Measurements from ENCODE around the gene TSBP1. TPM values are rescaled to one million over a fixed set of nuclear protein-coding genes. Genes with fewer than 3 reads are reported as not detected.
A peak's percentile ranks its signal among the peaks of the same experiment; 100 is the strongest.
"Not testable (repeated sequence)": the region's sequence is repeated elsewhere in the genome, so short reads cannot be mapped to it uniquely, and the experiment has no call there.

TSBP1 gene
- total and polyA plus RNA-seq, 11 donors = not detected

DNA sequence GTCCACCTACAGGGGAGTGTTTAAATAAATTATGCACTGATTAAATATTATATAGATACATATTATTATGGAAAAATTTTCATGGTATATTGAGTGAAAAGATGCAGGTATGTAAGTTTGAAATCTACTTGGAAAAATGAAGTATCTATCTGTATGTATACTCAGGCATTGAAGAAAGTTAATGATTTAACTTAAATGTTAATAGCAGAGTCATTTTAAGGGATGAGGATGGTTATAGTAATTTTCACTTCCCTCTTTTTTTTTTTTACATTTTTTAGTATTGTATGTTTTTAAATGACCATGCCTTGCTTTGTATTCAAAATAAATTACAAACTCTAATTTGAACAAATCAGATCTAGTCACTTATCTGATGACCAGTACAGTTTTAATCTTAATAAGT lies 104.7 kb downstream of the TSBP1 start:
- TF ChIP-seq POLR2A (IDR thresholded peaks at IDR 0.05) (no peak), CTCF (IDR thresholded peaks at IDR 0.05) (no peak)
- intact Hi-C loops (cut with DNase I) = no loop called here
- H3K4me3 ChIP-seq = no peak overlapping the region
- no peak overlapping the region for H3K27ac ChIP-seq
- H3K27me3 ChIP-seq = no peaks in the 10 kb centered on the region
- ATAC-seq (no peak), DNase-seq (no peak)
- peaks cover 0 to 9% (median 0%) of the 10 kb centered on the region in 12 donors for H3K9me3 ChIP-seq
- H3K4me1 ChIP-seq = peaks cover 0 to 6% (median 0%) of the 10 kb centered on the region in 12 donors
- peaks cover 0 to 4% (median 0%) of the 10 kb centered on the region in 9 donors for H3K36me3 ChIP-seq

- Histone ChIP-seq H3K9me3 (peaks cover 0 to 17% (median 0%) of the 10 kb centered on the region in 12 donors), H3K4me1 (peaks cover 0 to 17% (median 0%) of the 10 kb centered on the region in 12 donors)
- 75 to 97% (median 96%) methylated on average over 4 of the region's 4 CpGs for WGBS, 4 donors
- not testable (repeated sequence) for ATAC-seq, DNase-seq, H3K36me3 ChIP-seq, H3K27ac ChIP-seq, H3K4me3 ChIP-seq, H3K27me3 ChIP-seq
- intact Hi-C loops (cut with DNase I) = loop anchor here in 2 of 10 donors (5.0 kb wide), 1 partner anchor 135 kb away; no protein-coding TSS in a partner anchor
Observed at GRCh38 chr6:32257262-32257661, 114.4 kb downstream of the TSBP1 start.

DNA sequence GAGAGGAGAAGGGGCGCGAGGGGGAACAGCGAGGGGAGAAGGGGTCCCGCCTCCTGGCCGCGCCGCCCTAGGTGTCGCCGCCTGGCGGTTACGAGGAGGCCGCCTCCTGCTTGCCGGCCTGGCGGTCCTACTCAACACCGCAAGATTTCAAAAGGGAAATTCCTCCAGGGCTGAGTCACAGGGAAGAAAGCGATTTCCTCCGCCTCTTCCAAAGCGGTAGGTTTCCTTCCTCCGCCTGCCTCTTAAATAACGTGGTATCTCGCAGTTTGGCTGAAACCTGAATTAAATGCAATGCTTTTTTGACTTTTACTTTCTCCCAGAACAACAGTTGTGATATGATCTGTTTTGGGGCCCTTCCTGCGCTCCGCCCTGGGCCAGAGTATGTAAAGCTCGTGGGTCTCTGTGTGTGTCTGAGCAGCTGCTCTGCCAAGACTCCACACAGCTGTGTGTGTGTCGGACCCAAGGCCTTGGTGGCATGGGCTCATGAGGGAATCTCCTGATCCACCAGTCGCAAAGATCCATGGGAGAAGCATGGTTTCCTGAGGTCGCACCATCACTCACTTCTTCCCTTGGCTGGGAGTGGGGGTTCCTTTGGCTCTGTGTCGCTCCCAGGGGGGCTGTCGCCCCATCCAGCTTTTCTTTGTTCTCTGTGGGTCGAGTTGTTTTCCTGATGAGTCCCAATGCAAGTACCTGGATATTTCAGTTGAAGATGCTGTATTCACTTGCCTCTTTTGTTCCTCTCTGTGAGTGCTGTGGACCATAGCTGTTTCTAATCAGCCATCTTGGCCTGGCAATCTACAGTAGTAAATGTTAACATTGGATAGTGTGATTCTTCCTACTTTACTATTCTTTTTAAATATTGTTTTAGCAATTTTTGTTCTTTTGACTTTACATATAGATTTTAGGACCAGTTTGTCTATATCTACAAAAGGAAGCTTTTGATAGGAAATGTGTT lies 116.2 kb downstream of the TSBP1 start:
- peak; percentile 56 to 87 (median 70) for TF ChIP-seq CTCF (IDR thresholded peaks at IDR 0.05)
- peak in 1 of 2 donors; percentile 9 for TF ChIP-seq POLR2A (IDR thresholded peaks at IDR 0.05)
- Histone ChIP-seq H3K27ac (peak overlapping the region; percentile 45 to 95 (median 83)), H3K36me3 (no peaks in the 10 kb centered on the region), H3K4me3 (peak overlapping the region in 10 of 12 donors; percentile 15 to 56 (median 44)), H3K9me3 (peaks cover 0 to 14% (median 0%) of the 10 kb centered on the region in 12 donors), H3K27me3 (peaks cover 0 to 7% (median 0%) of the 10 kb centered on the region in 9 donors), H3K4me1 (peaks cover 0 to 17% (median 0%) of the 10 kb centered on the region in 12 donors)
- DNase-seq (peak; percentile 66 to 80 (median 74)), ATAC-seq (peak; percentile 88 to 99 (median 96))
- 8 to 10% (median 9%) methylated on average over 28 to 30 of the region's 30 CpGs for WGBS, 4 donors
- intact Hi-C loops (cut with DNase I) = loop anchor here in 3 of 10 donors (1.0 to 5.0 kb wide), 2 partner anchors 137 to 138 kb away; no protein-coding TSS in a partner anchor

GRCh38 chr6:32254761-32255198 lies 116.9 kb downstream of the TSBP1 start:
- ATAC-seq (peak in 3 of 4 donors; percentile 31 to 49 (median 41)), DNase-seq (no peak)
- Histone ChIP-seq H3K4me3 (peak overlapping the region in 10 of 12 donors; percentile 15 to 56 (median 44)), H3K9me3 (peaks cover 0 to 14% (median 0%) of the 10 kb centered on the region in 12 donors), H3K27ac (peak overlapping the region; percentile 45 to 95 (median 83)), H3K4me1 (peaks cover 0 to 17% (median 0%) of the 10 kb centered on the region in 12 donors), H3K36me3 (no peaks in the 10 kb centered on the region), H3K27me3 (peaks cover 0 to 7% (median 0%) of the 10 kb centered on the region in 9 donors)
- intact Hi-C loops (cut with DNase I) = loop anchor here in 3 of 10 donors (1.0 to 5.0 kb wide), 2 partner anchors 138 to 139 kb away; no protein-coding TSS in a partner anchor
- TF ChIP-seq CTCF (IDR thresholded peaks at IDR 0.05) (no peak), POLR2A (IDR thresholded peaks at IDR 0.05) (no peak)
- 11 to 27% (median 17%) methylated on average over 12 of the region's 12 CpGs for WGBS, 4 donors

Measured in heart left ventricle (tissue), 16 donors.